ENCODE measurements around the gene METTL14. TPM values are rescaled to one million over a fixed set of nuclear protein-coding genes. Genes with fewer than 3 reads are reported as not detected.

The METTL14 gene
- total RNA-seq, 1 donor from 2014 or later, result 52.1 TPM

- TF ChIP-seq, protein P1, sequence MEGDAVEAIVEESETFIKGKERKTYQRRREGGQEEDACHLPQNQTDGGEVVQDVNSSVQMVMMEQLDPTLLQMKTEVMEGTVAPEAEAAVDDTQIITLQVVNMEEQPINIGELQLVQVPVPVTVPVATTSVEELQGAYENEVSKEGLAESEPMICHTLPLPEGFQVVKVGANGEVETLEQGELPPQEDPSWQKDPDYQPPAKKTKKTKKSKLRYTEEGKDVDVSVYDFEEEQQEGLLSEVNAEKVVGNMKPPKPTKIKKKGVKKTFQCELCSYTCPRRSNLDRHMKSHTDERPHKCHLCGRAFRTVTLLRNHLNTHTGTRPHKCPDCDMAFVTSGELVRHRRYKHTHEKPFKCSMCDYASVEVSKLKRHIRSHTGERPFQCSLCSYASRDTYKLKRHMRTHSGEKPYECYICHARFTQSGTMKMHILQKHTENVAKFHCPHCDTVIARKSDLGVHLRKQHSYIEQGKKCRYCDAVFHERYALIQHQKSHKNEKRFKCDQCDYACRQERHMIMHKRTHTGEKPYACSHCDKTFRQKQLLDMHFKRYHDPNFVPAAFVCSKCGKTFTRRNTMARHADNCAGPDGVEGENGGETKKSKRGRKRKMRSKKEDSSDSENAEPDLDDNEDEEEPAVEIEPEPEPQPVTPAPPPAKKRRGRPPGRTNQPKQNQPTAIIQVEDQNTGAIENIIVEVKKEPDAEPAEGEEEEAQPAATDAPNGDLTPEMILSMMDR (IDR thresholded peaks at IDR 0.05; ENCODE audit: insufficient read depth, low read length, poor library complexity, severe bottlenecking), result no peak
- Histone ChIP-seq H3K4me3 (ENCODE audit: low read depth, low read length) (no peak overlapping the region), H3K27me3 (ENCODE audit: control insufficient read depth, insufficient read depth, low read length) (no peaks in the 10 kb centered on the region), H3K36me3 (ENCODE audit: control insufficient read depth, insufficient read depth, low read length) (no peaks in the 10 kb centered on the region)
- DNase-seq (ENCODE audit: low read depth), result no peak
Observed at GRCh38 chr4:118753096-118753495, 67.9 kb downstream of the METTL14 start.

GRCh38 chr4:118753685-118754084 lies 68.5 kb downstream of the METTL14 start:
- Histone ChIP-seq H3K27me3 (ENCODE audit: control insufficient read depth, insufficient read depth, low read length) (no peaks in the 10 kb centered on the region), H3K4me3 (ENCODE audit: low read depth, low read length) (no peak overlapping the region)
- DNase-seq (ENCODE audit: low read depth), result no peak

DNA sequence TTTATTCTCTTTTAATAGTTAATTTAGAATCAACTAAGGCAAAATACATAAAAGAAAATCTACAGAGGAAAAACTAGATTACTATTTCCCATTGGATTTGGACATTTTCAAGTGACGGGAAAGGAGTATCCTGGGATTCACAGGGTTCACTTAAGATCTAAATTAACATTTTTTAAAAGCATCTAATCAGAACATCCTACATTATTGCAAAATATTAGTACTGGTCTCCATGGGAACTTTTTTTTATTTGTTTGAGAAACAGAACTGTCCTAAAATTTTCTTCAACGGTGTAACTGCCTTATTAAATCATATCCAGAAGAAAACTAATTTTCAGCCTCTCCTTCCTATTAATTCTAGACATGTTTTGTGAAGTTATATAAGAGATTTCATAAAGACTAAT lies 69.7 kb downstream of the METTL14 start:
- Histone ChIP-seq H3K36me3 (ENCODE audit: control insufficient read depth, insufficient read depth, low read length) (no peaks in the 10 kb centered on the region), H3K27me3 (ENCODE audit: control insufficient read depth, insufficient read depth, low read length) (no peaks in the 10 kb centered on the region), H3K4me3 (ENCODE audit: low read depth, low read length) (no peak overlapping the region)
- no peak for DNase-seq (ENCODE audit: low read depth)
- TF ChIP-seq, protein P1 (IDR thresholded peaks at IDR 0.05; ENCODE audit: insufficient read depth, low read length, poor library complexity, severe bottlenecking), result no peak

More at GRCh38 chr4:118753685-118754084, 68.5 kb downstream of the METTL14 start:
- H3K36me3 ChIP-seq (ENCODE audit: control insufficient read depth, insufficient read depth, low read length), result no peaks in the 10 kb centered on the region
- TF ChIP-seq, protein P1 (IDR thresholded peaks at IDR 0.05; ENCODE audit: insufficient read depth, low read length, poor library complexity, severe bottlenecking), result no peak

DNA sequence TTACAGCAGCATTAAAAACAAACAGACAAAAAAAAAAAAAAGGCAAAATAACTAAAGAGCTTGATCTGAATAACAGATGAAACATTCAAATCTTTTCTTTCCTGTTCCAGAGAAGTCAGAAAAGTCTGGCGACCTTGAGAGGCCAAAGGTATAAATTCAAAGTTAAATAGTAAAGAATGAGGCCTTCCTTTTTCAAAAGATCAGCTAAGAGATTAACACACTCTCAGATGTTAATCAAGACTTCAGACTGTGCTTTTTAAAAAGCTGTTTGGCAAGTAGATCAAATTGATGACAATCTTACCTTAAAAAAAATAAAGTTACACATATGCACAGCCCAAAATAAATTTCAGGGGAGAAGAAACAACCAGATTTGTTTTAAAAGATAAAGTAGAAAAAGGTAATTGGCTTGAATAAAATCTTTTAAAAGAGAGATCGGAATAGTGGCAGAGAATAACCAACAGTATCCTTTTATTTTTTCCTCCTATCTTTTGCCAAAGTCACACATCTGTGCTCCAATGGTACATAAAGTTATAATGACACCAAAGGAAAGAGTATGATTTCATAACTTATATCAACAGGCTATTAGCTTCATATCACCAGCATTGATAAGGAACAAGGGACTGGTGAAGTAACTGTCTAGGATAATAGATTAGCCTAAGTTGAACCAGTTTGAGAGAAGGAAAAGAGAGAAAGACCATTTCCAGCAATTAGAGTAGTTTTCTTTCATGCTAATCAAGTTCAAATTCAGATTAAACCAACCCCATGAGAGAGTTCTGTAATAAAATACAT lies 70.4 kb downstream of the METTL14 start:
- H3K36me3 ChIP-seq (ENCODE audit: control insufficient read depth, insufficient read depth, low read length), result no peaks in the 10 kb centered on the region
- H3K4me3 ChIP-seq (ENCODE audit: low read depth, low read length), result no peak overlapping the region
- H3K27me3 ChIP-seq (ENCODE audit: control insufficient read depth, insufficient read depth, low read length), result no peaks in the 10 kb centered on the region
- TF ChIP-seq, protein P1 (IDR thresholded peaks at IDR 0.05; ENCODE audit: insufficient read depth, low read length, poor library complexity, severe bottlenecking), result no peak
- DNase-seq (ENCODE audit: low read depth), result no peak

DNA sequence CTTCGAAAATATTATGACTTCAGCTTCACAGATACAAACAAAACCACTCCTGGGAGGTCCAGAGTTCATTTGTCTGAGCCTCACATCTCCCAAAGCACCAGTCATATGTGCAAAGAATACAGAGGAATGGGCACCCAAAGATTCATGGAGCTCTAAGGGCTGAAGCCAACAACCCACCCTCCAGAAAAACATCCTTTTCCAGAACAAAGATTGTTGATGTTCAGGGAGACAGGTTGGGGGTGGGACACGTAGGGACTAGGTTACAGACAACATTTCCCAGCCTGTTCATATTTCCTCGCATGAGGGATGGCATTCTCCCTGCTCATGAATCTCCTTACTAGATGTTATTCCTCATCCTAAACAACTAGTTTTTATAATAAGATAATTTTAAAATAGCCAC lies 71.2 kb downstream of the METTL14 start:
- H3K4me3 ChIP-seq (ENCODE audit: low read depth, low read length), result no peak overlapping the region
- no peaks in the 10 kb centered on the region for H3K27me3 ChIP-seq (ENCODE audit: control insufficient read depth, insufficient read depth, low read length)
- no peaks in the 10 kb centered on the region for H3K36me3 ChIP-seq (ENCODE audit: control insufficient read depth, insufficient read depth, low read length)
- DNase-seq (ENCODE audit: low read depth), result no peak
- TF ChIP-seq, protein P1 (IDR thresholded peaks at IDR 0.05; ENCODE audit: insufficient read depth, low read length, poor library complexity, severe bottlenecking), result no peak

DNA sequence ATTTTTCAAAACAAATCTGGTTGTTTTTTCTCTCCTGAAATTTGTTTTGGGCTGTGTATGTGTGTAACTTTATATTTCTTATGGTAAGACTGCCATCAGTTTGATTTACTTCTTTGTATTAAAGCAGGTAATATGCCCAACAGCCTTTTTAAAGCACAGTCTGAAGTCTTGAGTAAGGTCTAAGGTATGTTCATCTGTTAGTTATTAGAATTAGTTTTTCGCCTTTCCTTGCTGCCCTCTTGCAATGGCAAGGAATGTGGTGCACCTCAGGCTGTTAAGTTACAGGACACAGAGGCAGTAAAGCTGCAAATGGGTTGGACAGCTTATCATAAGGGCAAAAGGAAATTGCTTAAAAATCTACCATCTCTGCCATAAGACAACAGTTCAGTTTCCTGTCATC lies 71.8 kb downstream of the METTL14 start:
- TF ChIP-seq, protein P1 (IDR thresholded peaks at IDR 0.05; ENCODE audit: insufficient read depth, low read length, poor library complexity, severe bottlenecking), result no peak
- Histone ChIP-seq H3K27me3 (ENCODE audit: control insufficient read depth, insufficient read depth, low read length) (no peaks in the 10 kb centered on the region), H3K36me3 (ENCODE audit: control insufficient read depth, insufficient read depth, low read length) (no peaks in the 10 kb centered on the region), H3K4me3 (ENCODE audit: low read depth, low read length) (no peak overlapping the region)
- no peak for DNase-seq (ENCODE audit: low read depth)
